OCI-LY3 (cell line): Measurements from ENCODE around the gene SH3YL1.

ENCODE experiments used
- EZH2phosphoT487 ChIP-seq: fragments of 200-600 bp; shearing (Covaris generic); IDR thresholded peaks from 2 replicates; pipeline ENCODE4 v1.6.1; 2018; ENCODE audit warnings: antibody characterized with exemption, mixed run types, low read depth
- TF ChIP-seq, protein P1 (sequence below): fragments of 200-600, 300-600 bp; sonication (generic); IDR thresholded peaks from 2 replicates; pipeline ENCODE4 v1.5.1; 2014; ENCODE audit warnings: antibody characterized with exemption, low read length, low read depth

DNA sequence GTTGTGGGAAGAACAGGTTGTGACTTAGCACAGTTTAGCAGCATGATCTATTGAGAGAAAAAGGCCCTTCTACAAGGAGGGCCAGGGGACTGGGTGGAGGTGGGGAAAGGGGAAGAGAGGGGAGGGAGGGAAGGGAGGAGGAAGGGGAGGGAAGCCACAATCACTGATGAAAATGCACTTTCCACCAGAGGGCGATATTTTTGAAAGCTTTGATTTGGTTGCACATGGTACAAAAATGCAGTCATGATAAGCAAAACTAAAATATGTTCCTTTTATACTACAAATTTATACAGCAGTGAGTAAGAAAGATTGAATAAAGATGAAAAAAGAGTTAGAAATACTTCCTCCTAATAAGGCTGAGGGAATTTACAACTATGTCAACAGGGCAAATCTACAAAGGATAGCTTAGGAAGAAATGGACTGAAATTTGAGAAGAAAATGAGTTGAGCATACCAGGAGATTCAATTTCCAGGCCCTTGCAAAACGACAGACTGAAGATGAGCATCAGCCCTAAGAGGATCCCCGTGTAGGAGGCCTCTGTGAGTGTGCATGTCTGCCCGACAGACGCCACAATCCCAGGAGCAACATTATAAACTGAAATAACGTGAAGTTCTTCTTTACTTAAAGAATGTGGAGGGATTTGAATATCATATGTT, 17.2 kb downstream of the SH3YL1 start:
- TF ChIP-seq, protein P1, sequence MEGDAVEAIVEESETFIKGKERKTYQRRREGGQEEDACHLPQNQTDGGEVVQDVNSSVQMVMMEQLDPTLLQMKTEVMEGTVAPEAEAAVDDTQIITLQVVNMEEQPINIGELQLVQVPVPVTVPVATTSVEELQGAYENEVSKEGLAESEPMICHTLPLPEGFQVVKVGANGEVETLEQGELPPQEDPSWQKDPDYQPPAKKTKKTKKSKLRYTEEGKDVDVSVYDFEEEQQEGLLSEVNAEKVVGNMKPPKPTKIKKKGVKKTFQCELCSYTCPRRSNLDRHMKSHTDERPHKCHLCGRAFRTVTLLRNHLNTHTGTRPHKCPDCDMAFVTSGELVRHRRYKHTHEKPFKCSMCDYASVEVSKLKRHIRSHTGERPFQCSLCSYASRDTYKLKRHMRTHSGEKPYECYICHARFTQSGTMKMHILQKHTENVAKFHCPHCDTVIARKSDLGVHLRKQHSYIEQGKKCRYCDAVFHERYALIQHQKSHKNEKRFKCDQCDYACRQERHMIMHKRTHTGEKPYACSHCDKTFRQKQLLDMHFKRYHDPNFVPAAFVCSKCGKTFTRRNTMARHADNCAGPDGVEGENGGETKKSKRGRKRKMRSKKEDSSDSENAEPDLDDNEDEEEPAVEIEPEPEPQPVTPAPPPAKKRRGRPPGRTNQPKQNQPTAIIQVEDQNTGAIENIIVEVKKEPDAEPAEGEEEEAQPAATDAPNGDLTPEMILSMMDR, result peak; percentile 58
- no peak for TF ChIP-seq EZH2phosphoT487
